Measurements from ENCODE around the gene SLC4A8.

SLC4A8 gene

DNA sequence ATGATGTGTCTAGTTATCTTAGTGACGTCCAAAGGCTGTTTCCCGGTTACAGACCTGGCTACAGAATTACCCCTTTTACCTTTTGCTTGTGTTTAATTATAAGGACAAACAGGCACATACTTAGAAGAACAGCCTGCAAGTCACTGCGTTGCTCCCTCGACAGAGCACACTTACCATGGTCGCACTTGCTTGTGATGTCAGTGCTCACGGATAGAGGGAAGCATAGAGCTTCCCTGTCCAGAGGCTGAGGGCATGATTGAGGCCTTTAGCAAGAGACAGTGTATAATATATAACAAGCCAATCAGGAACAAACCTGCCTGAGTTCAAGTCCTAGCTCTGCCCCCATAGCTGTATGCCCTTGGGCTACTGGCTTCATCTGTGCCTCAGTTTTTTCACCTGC lies 93.2 kb downstream of the SLC4A8 start:
- no peak overlapping the region for H3K4me3 ChIP-seq
- no peak overlapping the region for H3K27ac ChIP-seq

DNA sequence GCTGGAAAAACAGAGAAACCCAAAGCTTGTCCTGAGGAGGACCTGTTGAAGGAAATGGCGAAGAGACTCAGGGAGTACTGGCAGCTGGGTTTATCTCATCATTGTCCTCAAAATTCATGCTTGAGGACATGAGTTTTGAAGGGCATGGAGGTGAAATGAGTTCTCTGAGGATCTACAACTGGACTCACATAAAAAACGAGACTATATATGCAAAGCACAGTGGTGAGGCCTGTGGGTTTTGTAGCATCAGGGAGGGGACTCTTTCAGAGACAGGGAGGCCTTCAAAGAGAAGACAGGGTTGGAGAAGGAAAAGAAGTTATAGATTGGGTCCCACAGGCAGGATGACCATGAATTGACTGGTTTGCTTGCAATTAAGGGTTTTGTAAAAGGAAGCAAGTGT lies 95.1 kb downstream of the SLC4A8 start:
- Histone ChIP-seq H3K4me3 (no peak overlapping the region), H3K27ac (no peak overlapping the region)

DNA sequence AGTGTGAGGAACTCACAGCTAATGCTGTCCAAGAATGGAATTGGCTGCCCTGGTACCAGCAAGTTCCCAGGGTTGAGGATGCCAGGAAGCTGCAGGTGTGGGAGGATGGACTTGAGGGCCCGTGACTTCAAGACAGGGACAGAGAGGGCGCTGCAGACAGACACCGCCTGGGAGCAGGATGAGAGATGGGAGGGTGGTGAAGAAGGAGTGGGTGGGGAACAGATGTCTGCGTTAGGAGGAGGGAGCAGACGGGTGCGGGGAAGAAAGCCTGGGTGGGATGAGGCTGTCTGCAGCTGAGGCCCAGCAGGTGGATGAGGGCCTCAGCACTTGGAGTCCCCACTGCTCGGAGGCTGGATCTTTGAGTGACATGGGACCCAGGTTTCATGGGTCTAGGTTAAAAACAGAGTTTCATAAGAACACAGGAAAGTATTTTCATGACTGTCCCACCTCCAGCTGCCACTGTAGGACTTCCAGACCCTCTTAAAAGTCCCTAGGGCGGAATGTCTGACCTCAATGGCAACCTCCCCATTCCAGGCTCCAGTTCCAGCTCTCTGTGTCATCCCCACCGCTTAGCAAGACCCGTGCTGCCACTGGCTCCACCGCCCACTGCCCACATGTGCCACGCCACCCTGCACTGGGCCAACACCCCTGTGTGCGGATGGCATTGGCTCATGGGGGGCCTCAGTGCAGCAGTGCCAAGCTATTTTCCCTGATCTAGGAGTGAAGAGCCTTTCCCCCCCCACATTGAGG lies 96.1 kb downstream of the SLC4A8 start:
- Histone ChIP-seq H3K27ac (no peak overlapping the region), H3K4me3 (no peak overlapping the region)

DNA sequence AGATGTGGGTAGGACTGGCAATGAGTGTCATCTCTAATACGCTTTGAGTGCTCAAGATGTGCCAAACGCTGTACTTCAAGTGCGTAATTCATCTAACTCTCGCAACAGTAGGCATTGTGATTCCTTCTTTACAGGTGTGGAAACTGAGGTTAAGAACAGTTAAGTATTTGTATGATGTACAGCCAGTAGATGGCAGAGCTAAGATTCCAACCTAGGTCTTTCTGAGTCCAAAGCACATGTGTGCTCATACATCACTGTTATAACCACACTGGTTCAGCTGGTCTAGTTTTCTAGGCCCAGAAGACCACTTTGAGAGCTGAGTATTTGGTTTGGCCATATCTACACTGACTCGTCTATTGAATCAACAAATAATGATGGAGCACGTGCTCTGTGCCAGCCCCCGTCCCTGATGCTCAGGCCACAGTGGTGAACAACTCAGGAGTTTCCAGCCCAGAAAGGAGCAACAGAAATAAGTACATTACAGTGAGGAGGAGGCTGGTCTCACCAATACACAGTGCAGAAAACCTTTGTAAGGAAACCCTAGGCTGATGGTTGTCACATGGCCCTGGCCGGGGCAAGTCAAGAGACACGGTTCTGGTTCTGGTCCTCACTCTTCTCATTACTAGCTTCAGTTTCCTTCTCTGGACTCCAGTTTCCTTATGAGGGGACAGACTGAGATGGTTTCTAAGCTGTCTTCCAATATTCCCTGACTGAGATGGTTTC lies 97.1 kb downstream of the SLC4A8 start:
- no peak overlapping the region for H3K27ac ChIP-seq
- H3K4me3 ChIP-seq: no peak overlapping the region

DNA sequence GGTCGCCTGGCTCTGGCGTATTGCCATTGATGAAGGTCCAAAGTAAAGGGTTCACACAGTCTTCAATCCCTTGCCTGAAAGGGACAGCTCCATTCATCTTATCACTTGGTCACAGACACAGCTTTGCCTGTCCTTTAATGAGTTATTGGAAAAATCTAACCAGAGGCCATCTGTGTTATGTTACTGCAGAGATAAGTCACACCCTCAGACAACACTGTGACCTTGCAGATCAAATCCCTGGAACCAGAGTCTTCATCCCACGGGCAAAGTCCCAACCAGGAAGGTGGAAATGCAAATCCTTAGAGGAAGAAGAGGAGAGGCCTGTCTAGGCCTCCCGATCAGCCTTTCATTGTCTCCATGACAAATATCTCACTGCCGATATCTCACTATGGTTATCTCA lies 98.1 kb downstream of the SLC4A8 start:
- Histone ChIP-seq H3K4me3 (no peak overlapping the region), H3K27ac (no peak overlapping the region)

DNA sequence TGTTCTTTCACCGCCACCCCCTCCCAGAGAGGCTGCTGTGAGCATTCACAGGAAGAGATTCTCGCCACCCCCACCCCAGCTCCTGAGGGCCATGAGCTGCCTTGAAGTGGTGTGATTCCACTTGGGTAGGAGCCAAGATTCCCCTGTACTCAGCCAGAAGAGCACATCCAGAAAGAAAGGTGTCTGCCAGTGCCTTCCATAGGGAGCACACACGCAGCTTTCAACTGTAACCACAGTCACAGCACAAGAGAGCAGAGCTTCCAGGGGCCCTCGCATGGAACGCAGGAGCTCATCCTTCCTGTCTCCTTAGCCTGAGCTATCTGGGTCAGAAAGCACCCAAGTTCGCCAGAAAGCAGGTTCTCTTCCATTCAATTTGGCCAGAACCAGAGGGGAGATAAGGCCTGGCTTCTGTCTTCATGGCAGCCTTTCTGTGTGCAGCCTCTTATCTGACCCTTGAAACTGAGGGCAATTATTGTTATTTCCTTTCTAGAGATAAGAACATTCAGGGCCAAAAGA lies 99.8 kb downstream of the SLC4A8 start:
- Histone ChIP-seq H3K4me3 (no peak overlapping the region), H3K27ac (no peak overlapping the region)

DNA sequence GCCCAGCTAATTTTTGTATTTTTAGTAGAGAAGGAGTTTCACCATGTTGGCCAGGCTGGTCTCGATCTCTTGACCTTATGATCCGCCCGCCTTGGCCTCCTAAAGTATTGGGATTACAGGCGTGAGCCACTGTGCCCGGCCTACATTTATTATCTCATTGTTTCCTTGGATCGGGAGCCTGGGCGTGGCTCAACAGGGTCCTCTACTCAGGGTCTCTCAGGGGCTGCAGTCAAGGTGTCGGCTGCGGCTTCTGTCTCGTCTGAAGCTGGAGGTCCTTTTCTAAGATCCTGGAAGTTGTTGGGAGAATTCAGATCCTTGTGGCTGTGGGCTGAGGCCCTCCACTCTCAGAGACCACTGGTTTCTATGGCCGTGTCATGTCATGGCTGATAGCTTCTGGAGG lies 100.9 kb downstream of the SLC4A8 start:
- H3K4me3 ChIP-seq: no peak overlapping the region
- no peak overlapping the region for H3K27ac ChIP-seq

DNA sequence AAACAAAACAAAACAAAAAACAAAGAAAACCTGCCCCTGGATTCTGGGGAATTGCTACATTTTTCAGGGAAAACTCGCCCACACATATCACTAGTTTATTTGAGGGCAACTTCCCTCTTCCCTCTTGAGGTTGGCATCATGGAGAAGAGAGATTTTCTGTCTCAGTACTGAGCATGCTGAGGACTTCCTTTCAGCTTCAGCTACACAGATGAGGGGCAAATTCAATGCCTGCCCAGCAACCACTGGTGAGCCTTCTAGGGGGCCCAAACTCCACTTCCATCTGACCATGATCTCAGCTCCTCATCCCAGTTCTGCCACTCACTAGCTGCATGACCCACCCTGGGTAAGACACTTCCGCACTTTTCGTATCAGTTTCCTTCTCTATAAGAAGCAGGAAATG lies 103.3 kb downstream of the SLC4A8 start:
- H3K4me3 ChIP-seq: no peak overlapping the region
- no peak overlapping the region for H3K27ac ChIP-seq

DNA sequence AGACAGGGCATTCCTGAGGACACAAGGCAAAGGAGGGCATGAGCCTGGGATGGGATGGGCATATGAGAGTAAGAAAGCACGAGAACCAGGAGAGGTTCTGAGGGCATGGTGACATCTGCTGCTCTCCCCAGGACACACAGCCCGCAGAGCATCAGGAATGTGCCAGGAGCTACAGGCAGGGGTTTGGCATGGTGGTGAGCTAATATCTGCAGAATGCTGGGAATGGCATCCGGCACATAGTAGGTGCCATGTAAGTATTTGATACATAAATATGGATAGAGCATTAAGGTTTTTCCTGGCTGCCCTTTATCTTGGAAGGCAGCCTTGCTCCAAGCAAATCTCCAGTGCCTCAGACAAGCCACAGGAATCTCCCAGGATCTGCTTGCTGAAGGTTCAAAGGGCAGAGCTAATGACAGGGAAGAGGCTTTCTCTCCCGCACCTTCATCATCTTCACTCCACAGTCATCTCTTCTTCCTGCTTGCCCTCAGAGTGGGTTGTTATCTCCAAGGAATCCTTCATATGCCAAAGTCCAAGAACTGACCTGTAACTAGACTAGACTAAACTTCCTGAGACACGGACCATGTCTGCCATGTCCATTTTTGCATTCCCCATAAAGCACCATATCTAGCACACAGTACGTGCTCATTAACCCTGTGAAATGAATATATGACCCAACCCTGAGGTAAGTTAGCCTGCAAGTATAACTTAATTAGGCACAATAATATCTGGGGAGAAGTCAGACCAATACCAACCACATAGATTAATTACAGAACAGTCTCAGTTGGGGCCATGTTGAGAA lies 104.4 kb downstream of the SLC4A8 start:
- no peak overlapping the region for H3K27ac ChIP-seq
- no peak overlapping the region for H3K4me3 ChIP-seq

DNA sequence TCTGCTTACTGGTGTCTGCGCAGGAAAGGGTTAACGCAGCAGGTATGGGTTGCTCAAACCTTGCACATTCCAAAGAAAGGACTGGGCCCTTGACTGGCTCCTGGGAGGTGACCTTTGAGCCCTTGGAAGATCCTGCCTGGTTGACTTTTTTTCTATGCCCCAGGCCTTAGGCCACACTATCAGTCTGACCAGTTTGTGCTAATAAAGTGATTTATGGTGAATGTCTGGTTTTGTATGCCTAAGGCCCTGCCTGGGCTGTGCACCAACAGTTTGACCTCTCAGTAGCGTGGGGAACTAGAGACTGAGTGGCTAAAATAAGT lies 105.0 kb downstream of the SLC4A8 start:
- Histone ChIP-seq H3K4me3 (no peak overlapping the region), H3K27ac (no peak overlapping the region)

DNA sequence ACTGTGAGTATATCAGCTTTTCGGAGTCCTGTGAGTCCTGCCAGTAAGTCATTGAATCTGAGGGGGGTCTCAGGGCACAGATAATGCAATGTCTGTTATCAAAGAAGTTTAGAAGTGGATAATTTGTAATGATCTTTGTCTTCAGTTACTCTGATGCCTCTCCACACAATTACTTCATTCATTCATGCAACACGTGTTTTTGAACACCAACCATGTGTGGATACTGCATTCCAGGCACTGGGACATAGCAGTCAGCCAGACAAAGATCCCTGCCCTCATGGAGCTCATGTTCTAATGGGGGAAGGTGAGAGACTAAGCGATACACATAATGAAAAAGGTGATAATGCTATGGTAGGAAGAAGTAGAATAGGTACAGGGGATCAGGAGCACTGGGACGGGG lies 105.6 kb downstream of the SLC4A8 start:
- Histone ChIP-seq H3K4me3 (no peak overlapping the region), H3K27ac (no peak overlapping the region)

DNA sequence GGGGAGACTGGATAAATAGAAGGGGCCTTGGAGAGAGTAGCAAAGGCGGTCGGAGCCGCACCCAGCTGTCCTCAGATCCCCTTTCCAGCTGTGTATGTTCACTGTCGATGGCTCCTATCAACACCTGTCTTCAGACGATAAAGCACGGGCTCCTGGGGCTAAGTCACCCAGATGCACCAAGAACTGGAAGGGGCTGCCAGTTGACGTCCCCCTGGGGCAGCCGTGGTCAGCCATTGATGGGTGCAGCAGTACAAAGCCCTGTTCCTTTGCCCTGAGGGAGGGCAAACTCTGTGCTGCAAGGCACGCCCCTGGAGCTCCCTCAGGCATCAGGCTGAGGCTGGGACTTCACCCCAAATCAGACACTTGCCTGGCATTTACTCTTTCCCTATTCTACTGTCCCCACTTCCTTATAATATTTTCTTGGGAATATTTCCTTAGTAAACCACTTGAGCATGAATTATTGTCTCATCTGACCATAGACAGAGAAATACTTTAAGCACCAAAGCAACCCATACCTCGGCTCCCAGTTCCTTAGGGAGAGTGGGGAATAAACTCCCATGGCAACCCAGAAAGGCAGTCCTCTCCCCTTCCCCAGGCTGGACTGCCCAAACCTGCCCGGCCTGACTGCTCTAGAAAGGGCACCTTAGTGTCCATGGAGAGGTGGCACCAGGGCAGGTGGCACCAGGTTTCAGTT lies 106.8 kb downstream of the SLC4A8 start:
- H3K27ac ChIP-seq: no peak overlapping the region
- no peak overlapping the region for H3K4me3 ChIP-seq

DNA sequence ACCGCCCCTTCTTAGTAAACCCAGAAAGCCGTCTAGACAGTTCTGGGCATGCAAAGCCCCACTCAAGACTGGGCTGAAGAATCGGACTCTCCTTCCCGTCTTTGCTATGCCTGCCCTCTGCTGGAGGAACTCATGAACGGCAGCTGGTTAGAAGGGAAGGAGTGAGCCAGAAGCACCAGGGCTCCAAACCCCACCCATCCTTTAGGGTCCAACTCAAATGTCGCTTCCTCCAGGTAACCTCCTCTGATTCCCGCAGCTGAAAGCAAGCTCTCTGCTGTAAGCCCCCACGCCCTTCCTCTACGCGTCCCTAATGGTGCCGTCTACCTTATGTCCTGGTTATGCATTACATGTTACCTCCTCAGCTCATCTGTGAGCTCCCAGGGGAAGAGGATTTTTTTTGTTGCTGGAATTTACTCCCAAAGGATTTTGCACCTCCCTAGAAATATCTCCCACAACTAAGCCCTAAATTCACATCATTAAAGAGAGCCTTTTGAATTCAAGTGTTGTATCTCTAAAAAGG lies 107.4 kb downstream of the SLC4A8 start:
- Histone ChIP-seq H3K27ac (no peak overlapping the region), H3K4me3 (no peak overlapping the region)

DNA sequence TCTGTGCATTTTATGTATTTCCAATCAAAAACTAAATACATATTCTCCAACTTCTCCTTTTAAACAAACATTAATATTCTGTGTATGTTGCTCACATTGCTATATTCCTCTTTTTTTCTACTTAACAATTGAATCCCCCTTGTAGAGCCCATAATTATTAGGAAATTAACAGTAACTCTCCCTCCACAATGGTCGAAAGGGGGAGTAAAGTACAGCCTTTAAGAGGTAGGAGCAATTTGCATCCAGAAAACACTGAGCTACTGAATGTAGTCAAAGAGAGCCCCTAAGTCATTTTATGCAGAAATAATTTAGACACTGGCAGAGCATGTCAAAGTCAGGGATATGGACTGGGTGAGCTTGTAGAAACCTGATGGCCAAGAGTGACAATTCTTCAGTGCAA lies 109.2 kb downstream of the SLC4A8 start:
- no peak overlapping the region for H3K27ac ChIP-seq
- H3K4me3 ChIP-seq: no peak overlapping the region

DNA sequence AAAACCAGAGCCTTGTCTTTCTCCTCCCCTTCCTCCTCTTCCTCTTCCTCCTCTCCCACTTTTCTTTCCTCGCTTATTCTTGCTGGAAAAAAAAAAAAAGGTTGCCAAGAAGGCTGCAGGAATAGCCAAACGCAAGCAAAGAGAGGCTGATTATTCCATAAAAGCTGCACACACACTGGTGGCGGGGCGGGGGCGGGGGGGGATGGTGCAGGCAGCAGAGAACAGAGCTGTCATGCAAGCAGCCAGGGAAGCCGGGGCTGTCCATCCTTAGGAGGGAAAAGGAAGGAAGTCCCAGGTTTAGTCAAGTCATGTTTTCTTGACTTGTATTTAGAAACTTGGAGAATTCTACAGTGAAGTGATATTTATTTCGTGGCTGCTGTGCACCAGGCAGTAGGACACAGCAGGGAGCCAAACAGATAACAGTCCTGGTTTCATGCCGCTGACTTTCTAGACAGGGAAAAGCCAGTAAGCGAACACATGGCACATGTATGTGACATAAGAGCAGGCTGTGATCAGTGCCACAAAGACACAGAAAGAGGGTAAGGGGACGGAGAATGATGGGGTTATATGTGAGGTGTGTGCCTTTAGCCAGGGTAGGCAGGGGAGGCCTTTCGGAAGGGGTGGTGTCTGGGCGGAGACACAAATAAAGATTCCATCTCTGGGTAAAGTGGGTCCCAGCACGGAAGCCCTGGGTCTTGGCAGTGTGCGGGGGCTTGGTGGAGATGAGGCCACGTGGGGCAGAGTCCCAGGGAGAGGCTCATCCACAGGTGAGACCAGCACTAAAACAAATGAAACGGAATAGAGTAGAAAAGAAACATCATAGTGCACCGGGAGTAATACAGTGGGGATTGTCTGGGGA lies 109.8 kb downstream of the SLC4A8 start:
- Histone ChIP-seq H3K27ac (no peak overlapping the region), H3K4me3 (no peak overlapping the region)

DNA sequence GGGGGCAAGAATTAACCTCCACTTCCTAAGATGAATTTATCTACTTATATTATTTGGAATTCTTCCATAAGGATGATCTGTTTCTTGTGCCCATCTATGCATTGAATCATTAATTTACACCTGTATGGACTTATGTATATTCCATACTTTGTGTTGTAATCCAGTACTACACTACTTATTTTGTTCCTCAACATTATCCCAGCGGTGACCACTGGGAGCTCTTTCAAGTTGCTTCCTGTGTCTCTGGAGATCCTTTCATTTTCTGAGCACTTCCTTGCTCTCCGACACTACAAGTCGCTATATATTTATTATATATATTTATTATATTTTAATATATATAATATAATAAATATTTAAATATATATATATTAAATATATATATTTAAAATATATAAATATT lies 111.5 kb downstream of the SLC4A8 start:
- Histone ChIP-seq H3K27ac (no peak overlapping the region), H3K4me3 (no peak overlapping the region)

DNA sequence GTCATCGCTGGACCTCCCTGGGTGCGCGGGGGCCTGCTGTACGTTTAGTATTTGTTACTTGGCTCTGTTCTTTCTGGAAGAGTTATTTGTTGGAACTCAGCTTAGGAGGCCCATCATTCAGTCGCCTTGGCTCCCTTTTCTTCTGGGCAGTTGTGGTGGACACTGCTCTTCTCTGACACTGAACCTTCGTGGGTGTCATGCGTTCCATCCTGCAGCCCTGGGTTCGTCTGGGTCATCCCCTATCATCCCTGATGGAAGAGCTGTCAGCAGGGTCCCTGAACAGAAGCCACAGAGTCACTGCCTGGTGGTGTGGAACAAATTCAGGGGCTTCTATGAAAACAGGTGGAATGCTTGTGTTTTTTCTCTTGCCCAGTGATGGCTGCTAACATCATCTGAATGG lies 113.5 kb downstream of the SLC4A8 start:
- Histone ChIP-seq H3K4me3 (no peak overlapping the region), H3K27ac (no peak overlapping the region)

DNA sequence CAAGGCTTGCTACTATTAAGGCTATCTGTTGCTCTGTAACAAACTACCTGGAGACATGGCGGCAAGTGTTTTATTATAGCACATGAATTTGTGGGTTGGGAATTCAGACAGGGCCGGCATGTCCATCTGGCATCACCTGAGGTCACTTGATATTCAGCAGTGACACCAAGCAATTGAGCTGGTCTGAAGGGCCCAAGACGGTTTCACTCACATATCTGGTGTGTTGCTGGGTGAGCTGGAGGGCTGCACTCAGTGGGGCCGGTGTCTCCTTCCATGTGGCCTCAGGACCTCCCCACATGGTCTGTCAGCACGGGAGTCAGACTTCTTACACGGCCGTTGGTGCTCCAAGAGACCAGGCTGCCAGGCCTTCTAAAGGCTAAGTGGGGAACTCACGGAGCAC lies 114.0 kb downstream of the SLC4A8 start:
- no peak overlapping the region for H3K4me3 ChIP-seq

DNA sequence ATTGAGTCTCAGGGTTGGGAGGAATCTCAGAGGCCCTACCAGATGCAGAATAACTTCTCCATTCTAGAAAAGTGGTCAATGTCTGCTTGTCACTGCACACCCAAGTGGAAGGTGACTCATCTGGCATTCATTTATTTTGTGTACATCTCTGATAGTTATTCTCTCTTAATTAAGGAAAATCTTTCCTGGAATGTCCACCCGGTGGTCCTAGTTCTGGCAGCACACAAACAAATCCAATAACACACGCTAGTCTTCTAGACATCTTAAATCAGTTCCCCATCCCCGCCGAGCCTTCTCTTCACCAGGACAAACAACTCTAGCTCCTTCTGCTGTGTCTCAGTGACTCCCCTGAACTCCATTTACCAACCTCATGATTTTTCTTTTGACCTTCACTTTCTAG lies 116.4 kb downstream of the SLC4A8 start:
- no peak overlapping the region for H3K27ac ChIP-seq
- no peak overlapping the region for H3K4me3 ChIP-seq

More for the DNA sequence above, 114.0 kb downstream of the SLC4A8 start:
- no peak overlapping the region for H3K27ac ChIP-seq
